Ascending aorta (tissue), 2 donors: Measurements from ENCODE around the gene SPON1. TPM values are rescaled to one million over a fixed set of nuclear protein-coding genes. Genes with fewer than 3 reads are reported as not detected.

Source experiments
- DNase-seq, 2 donors: peaks; one replicate each; pipeline ENCODE4 v3.0.0-alpha.2; 2019; ENCODE audit warnings: low spot score in 2 of 2
- H3K27ac ChIP-seq, 2 donors: fragments of 200-600 bp; sonication (generic); one replicate each; pipeline ENCODE4 v1.5.1; 2016 to 2017; ENCODE audit warnings: mild to moderate bottlenecking in 1 of 2
- H3K27me3 ChIP-seq: fragments of 200-600 bp; sonication (generic); one replicate; pipeline ENCODE4 v1.5.1; 2017
- H3K36me3 ChIP-seq, 2 donors: fragments of 200-600 bp; sonication (generic); one replicate each; pipeline ENCODE4 v1.5.1; 2016
- H3K4me1 ChIP-seq, 2 donors: fragments of 200-600 bp; sonication (generic); one replicate each; pipeline ENCODE4 v1.5.1; 2016 to 2017; ENCODE audit warnings: mild to moderate bottlenecking in 1 of 2
- H3K4me3 ChIP-seq, 2 donors: fragments of 200-600 bp; sonication (generic); one replicate each; pipeline ENCODE4 v1.5.1; 2016 to 2017; ENCODE audit warnings: mild to moderate bottlenecking in 1 of 2
- H3K9me3 ChIP-seq, 2 donors: fragments of 200-600 bp; sonication (generic); one replicate each; pipeline ENCODE4 v1.5.1; 2016
- intact Hi-C: fragments of 100-400 bp; cut with DNase I; formaldehyde crosslinking; loops from one replicate; pipeline ENCODE4 v1.15.1; 2023
- total RNA-seq: library from RNA; depleted of rRNA; stranded (reverse); fragments of >200 nt; gene quantifications from one replicate; pipeline ENCODE4 v1.1.0, GENCODE V29; 2016
- TF ChIP-seq, protein P1 (sequence below), 3 experiments: fragments of 200-600 bp in 2 of 3; fragments of 450-650 bp in 1 of 3; sonication (generic) in 2 of 3; IDR thresholded peaks; one replicate each; pipeline ENCODE4 v1.5.1; 2016 to 2019; ENCODE audit warnings: antibody characterized with exemption in 3 of 3, mild to moderate bottlenecking in 1 of 3, moderate library complexity in 1 of 3

Gene SPON1
- total RNA-seq, 1 donor from 2014 or later: 37.8 TPM

DNA sequence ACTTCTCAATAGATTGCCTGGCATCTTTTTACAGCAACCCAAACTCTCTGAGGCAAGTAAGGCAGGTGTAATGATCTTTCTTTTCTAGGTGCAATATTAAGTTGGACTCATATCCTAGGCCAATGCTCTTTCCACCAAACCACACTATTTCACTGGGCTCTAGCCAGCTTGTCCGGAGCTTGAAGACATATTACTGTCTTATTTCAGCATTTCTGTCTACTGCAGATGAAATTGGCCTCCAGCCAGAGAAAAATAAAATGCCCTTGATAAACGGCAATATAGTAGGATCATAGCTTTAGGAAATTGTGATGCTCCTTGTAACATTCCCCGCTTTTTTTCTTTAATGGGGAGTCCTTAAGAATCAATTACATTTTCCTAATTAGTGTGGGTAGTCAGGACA, 48.1 kb downstream of the SPON1 start:
- DNase-seq: no peak
- Histone ChIP-seq H3K4me1 (peaks cover 0 to 5% of the 10 kb centered on the region in 2 donors), H3K9me3 (no peaks in the 10 kb centered on the region), H3K36me3 (no peaks in the 10 kb centered on the region), H3K4me3 (no peak overlapping the region), H3K27me3 (no peaks in the 10 kb centered on the region), H3K27ac (no peak overlapping the region)
- intact Hi-C loops: no loop called here
- TF ChIP-seq, protein P1, sequence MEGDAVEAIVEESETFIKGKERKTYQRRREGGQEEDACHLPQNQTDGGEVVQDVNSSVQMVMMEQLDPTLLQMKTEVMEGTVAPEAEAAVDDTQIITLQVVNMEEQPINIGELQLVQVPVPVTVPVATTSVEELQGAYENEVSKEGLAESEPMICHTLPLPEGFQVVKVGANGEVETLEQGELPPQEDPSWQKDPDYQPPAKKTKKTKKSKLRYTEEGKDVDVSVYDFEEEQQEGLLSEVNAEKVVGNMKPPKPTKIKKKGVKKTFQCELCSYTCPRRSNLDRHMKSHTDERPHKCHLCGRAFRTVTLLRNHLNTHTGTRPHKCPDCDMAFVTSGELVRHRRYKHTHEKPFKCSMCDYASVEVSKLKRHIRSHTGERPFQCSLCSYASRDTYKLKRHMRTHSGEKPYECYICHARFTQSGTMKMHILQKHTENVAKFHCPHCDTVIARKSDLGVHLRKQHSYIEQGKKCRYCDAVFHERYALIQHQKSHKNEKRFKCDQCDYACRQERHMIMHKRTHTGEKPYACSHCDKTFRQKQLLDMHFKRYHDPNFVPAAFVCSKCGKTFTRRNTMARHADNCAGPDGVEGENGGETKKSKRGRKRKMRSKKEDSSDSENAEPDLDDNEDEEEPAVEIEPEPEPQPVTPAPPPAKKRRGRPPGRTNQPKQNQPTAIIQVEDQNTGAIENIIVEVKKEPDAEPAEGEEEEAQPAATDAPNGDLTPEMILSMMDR (IDR thresholded peaks at IDR 0.05): no peak

DNA sequence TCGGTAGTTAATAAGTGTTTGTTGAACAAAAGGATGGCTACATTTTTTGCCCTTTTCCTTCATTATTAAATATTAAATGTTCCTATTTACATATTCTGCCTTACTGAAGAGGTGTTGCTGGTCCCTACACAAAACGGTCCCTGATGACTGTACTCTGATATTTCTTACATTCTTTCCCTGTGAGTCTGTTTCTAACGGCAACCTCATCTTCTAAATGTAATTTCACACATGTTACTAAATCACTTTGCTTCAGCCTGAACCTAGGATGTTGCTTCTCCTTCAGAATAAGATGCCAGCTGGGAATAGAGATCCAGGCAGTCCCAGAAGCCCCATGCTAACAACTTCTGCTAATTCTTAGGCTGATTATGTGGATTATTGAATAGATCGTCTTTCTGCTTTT, 50.3 kb downstream of the SPON1 start:
- TF ChIP-seq, protein P1 (IDR thresholded peaks at IDR 0.05): no peak
- no peak overlapping the region for H3K27ac ChIP-seq
- H3K4me1 ChIP-seq: peaks cover 0 to 14% of the 10 kb centered on the region in 2 donors
- no peak for DNase-seq
- no peak overlapping the region for H3K4me3 ChIP-seq
- no peaks in the 10 kb centered on the region for H3K36me3 ChIP-seq
- H3K27me3 ChIP-seq: no peaks in the 10 kb centered on the region
- intact Hi-C loops: no loop called here
- no peaks in the 10 kb centered on the region for H3K9me3 ChIP-seq

DNA sequence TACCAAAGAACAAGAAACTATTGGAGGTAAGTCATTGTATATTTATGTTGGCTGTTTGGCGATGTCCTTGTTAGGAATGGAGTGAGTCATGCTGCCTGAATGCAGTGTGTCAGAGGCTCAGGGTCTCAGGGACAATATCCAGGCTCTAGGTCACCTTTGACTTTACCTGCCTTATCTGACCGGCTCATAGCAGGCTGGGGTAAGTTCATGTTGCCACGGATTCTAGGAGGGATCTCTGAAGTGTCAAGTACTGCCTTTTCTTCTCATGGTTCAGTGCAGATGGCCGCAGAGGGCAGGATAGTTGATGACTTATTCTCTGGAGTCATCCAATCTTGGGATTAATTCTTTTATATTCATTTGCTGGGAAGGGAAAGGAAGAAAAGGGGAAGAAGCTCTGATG, 53.2 kb downstream of the SPON1 start:
- Histone ChIP-seq H3K27ac (peak overlapping the region; percentile 82 to 84), H3K4me1 (peaks cover 0 to 14% of the 10 kb centered on the region in 2 donors), H3K9me3 (no peaks in the 10 kb centered on the region), H3K36me3 (no peaks in the 10 kb centered on the region), H3K27me3 (no peaks in the 10 kb centered on the region), H3K4me3 (no peak overlapping the region)
- DNase-seq: no peak
- TF ChIP-seq, protein P1 (IDR thresholded peaks at IDR 0.05): no peak
- intact Hi-C loops: no loop called here

DNA sequence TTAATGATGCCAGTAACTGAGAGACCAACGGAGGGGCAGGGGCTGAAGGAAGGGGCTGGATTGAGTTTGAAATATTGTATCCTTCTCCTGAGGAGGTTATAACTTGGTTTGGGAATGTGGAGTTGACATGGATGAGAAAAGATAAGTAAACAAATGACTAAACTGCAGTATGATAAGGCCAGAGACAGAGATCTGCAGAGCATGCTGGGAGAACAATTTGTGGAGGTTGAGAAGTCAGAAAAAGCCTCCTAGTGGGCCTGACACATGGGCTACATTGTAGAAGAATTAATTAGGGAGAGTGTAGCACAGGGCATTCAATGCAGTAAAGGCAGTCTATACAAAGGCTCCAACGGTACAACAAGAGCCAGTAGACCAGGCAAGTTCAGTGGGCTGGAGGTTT, 55.9 kb downstream of the SPON1 start:
- H3K4me3 ChIP-seq: no peak overlapping the region
- DNase-seq: no peak
- H3K9me3 ChIP-seq: no peaks in the 10 kb centered on the region
- H3K27ac ChIP-seq: no peak overlapping the region
- no peaks in the 10 kb centered on the region for H3K27me3 ChIP-seq
- no peaks in the 10 kb centered on the region for H3K36me3 ChIP-seq
- H3K4me1 ChIP-seq: peaks cover 0 to 14% of the 10 kb centered on the region in 2 donors
- intact Hi-C loops: no loop called here
- TF ChIP-seq, protein P1 (IDR thresholded peaks at IDR 0.05): no peak

DNA sequence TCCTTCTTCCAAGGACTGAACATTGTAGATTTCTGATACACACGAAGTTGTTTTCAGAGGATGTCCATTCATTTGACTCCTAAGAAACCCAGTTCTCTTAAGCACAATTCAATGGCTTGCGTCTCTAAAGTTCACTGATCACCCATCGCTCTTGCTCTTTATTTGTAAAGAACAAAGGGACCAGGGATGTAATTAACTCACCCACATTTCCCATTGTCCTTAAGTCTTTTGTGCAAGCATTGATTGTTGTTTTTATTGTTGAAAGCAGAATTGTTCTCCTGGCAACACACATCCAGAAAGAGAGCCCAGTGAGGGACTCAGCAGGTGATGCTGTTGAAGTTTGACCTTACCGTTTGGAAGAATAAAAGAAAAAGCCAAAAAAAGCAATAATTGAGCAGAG, 59.2 kb downstream of the SPON1 start:
- DNase-seq: no peak
- no peaks in the 10 kb centered on the region for H3K36me3 ChIP-seq
- H3K27ac ChIP-seq: no peak overlapping the region
- H3K27me3 ChIP-seq: no peaks in the 10 kb centered on the region
- H3K4me3 ChIP-seq: no peak overlapping the region
- TF ChIP-seq, protein P1 (IDR thresholded peaks at IDR 0.05): no peak
- no peaks in the 10 kb centered on the region for H3K9me3 ChIP-seq
- intact Hi-C loops: no loop called here
- H3K4me1 ChIP-seq: peaks cover 0 to 5% of the 10 kb centered on the region in 2 donors

DNA sequence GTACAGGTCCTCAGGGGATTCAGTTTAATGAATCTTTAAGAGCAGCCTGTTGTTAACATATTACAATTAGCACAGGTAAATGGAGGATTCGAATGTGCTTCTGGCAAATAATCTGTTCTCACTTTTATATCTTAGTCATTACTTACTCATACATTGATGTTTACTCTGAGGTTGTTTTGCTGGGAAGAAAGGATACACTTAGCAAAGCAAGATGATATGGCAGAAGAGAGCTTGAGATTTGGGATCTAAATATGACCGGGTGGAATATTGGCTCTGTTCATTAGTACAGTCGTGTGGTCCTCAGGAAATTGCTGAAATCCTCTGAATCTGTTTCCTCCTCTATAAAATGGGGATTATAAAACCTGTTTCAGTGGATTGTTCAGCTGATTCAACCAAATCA, 59.7 kb downstream of the SPON1 start:
- no peak overlapping the region for H3K27ac ChIP-seq
- TF ChIP-seq, protein P1 (IDR thresholded peaks at IDR 0.05): no peak
- no peaks in the 10 kb centered on the region for H3K9me3 ChIP-seq
- DNase-seq: no peak
- intact Hi-C loops: no loop called here
- H3K4me1 ChIP-seq: peaks cover 0 to 3% of the 10 kb centered on the region in 2 donors
- H3K4me3 ChIP-seq: no peak overlapping the region
- no peaks in the 10 kb centered on the region for H3K36me3 ChIP-seq
- no peaks in the 10 kb centered on the region for H3K27me3 ChIP-seq
